ENCODE data around the gene MARCHF6. TPM values are rescaled to one million over a fixed set of nuclear protein-coding genes. Genes with fewer than 3 reads are reported as not detected.

Gene MARCHF6
- total RNA-seq, 1 donor = 53.9 TPM

DNA sequence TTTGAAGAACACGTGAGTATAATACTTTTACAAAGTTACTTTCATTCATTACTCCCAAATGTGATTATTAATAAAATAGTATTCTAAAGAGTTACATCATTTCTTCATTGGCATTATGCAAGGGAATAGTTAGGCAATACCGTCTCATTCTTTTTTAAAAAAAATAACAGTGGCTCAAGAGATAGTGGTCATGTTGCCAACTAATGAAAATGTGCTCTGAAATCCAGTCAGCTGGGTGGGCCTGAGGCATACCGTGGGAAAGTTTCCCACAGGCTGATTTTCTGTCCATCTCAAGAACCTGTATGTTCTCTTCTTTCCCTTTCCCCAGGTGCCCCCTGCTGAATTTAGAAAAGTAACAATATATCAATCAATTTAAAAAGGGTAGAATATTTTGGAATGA, 47.3 kb downstream of the MARCHF6 start:
- Histone ChIP-seq H3K27ac (ENCODE audit: low read depth, low read length) (peak overlapping the region; percentile 20), H3K4me2 (ENCODE audit: insufficient read depth, low read length) (no peak overlapping the region)
- no peak for DNase-seq (ENCODE audit: insufficient read length, low spot score, missing footprints)

DNA sequence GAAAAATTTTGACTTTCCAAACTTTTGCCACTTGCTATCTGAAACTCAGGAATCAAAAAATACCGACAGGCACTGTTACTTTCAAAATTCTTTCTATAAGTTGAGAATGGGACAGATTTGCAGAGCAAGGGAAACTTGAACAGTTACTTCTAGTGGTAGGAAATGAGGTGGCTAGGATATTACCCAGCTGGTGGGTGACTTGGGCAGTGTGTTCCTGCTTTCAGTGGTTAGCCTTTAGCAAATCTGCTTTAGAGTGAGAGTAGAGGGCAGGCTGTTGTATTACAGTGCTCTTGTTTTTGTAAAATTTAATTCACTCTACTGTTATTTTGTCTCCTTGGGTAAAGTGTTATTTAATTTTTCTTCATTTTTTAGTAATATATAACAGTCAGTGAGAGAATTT, 48.0 kb downstream of the MARCHF6 start:
- H3K9me3 ChIP-seq (ENCODE audit: low read depth, low read length) = no peaks in the 10 kb centered on the region
- H3K4me1 ChIP-seq (ENCODE audit: insufficient read depth, low read length) = no peaks in the 10 kb centered on the region
- no peak overlapping the region for H3K4me3 ChIP-seq (ENCODE audit: insufficient read depth, low read length)
- peaks cover 61% of the 10 kb centered on the region for H3K36me3 ChIP-seq (ENCODE audit: insufficient read depth, low read length)
- no peak overlapping the region for H3K4me2 ChIP-seq (ENCODE audit: insufficient read depth, low read length)
- H2AFZ ChIP-seq (ENCODE audit: low read length) = no peak overlapping the region
- peaks cover 8% of the 10 kb centered on the region for H3K79me2 ChIP-seq (ENCODE audit: insufficient read depth, low read length)
- DNase-seq (ENCODE audit: insufficient read length, low spot score, missing footprints) = no peak
- H3K27me3 ChIP-seq (ENCODE audit: insufficient read depth, low read length) = no peaks in the 10 kb centered on the region
- peak overlapping the region; percentile 20 for H3K27ac ChIP-seq (ENCODE audit: low read depth, low read length)
- peaks cover 2% of the 10 kb centered on the region for H4K20me1 ChIP-seq (ENCODE audit: insufficient read depth, low read length)
- TF ChIP-seq, protein P1, sequence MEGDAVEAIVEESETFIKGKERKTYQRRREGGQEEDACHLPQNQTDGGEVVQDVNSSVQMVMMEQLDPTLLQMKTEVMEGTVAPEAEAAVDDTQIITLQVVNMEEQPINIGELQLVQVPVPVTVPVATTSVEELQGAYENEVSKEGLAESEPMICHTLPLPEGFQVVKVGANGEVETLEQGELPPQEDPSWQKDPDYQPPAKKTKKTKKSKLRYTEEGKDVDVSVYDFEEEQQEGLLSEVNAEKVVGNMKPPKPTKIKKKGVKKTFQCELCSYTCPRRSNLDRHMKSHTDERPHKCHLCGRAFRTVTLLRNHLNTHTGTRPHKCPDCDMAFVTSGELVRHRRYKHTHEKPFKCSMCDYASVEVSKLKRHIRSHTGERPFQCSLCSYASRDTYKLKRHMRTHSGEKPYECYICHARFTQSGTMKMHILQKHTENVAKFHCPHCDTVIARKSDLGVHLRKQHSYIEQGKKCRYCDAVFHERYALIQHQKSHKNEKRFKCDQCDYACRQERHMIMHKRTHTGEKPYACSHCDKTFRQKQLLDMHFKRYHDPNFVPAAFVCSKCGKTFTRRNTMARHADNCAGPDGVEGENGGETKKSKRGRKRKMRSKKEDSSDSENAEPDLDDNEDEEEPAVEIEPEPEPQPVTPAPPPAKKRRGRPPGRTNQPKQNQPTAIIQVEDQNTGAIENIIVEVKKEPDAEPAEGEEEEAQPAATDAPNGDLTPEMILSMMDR (IDR thresholded peaks at IDR 0.05; ENCODE audit: extremely low read depth, low read depth, low read length) = no peak

More for the DNA sequence above, 47.3 kb downstream of the MARCHF6 start:
- H3K27me3 ChIP-seq (ENCODE audit: insufficient read depth, low read length) = no peaks in the 10 kb centered on the region
- no peaks in the 10 kb centered on the region for H3K9me3 ChIP-seq (ENCODE audit: low read depth, low read length)
- TF ChIP-seq, protein P1 (IDR thresholded peaks at IDR 0.05; ENCODE audit: extremely low read depth, low read depth, low read length) = no peak
- H2AFZ ChIP-seq (ENCODE audit: low read length) = no peak overlapping the region
- H3K36me3 ChIP-seq (ENCODE audit: insufficient read depth, low read length) = peaks cover 61% of the 10 kb centered on the region
- no peak overlapping the region for H3K4me3 ChIP-seq (ENCODE audit: insufficient read depth, low read length)
- H4K20me1 ChIP-seq (ENCODE audit: insufficient read depth, low read length) = peaks cover 2% of the 10 kb centered on the region
- H3K4me1 ChIP-seq (ENCODE audit: insufficient read depth, low read length) = no peaks in the 10 kb centered on the region
- H3K79me2 ChIP-seq (ENCODE audit: insufficient read depth, low read length) = peaks cover 10% of the 10 kb centered on the region

Small RNAs within 50 kb of the gene (small RNA-seq; reads per million reads assigned to genes)
- not detected for gene RF00019

Other genes starting within 250 kb of the MARCHF6 start
- 18.3 and 23.2 TPM in 2 replicates for gene ATPSCKMT, start 103.8 kb upstream of the MARCHF6 start, total RNA-seq
- 237 and 238 TPM in 2 replicates for gene CCT5, start 103.4 kb upstream of the MARCHF6 start, total RNA-seq
- 9.0 and 13.8 TPM in 2 replicates for gene CMBL, start 45.8 kb upstream of the MARCHF6 start, total RNA-seq
- 0.59 and 0.72 TPM in 2 replicates for gene ROPN1L, start 88.2 kb downstream of the MARCHF6 start, total RNA-seq
- gene ANKRD33B, start 210.4 kb downstream of the MARCHF6 start, total RNA-seq = 5.1 and 5.6 TPM in 2 replicates

Measured in osteoblast (primary cell).